Left ventricle myocardium inferior (tissue), 1 donor: ENCODE data around the gene ZCCHC7. TPM values are rescaled to one million over a fixed set of nuclear protein-coding genes. Genes with fewer than 3 reads are reported as not detected.

Source experiments
- DNase-seq: peaks from one replicate; pipeline ENCODE4 v3.0.0-alpha.2; 2020
- H3K27ac ChIP-seq: fragments of 200-600 bp; replicated peaks from 2 replicates; pipeline ENCODE4 v1.8.0; 2021
- H3K27me3 ChIP-seq: fragments of 200-600 bp; 2 replicates; pipeline ENCODE4 v1.8.0; 2021; ENCODE audit warnings: low read depth
- H3K36me3 ChIP-seq: fragments of 200-600 bp; 2 replicates; pipeline ENCODE4 v1.8.0; 2021
- H3K4me1 ChIP-seq: fragments of 200-600 bp; 2 replicates; pipeline ENCODE4 v1.8.0; 2021
- H3K4me3 ChIP-seq: fragments of 200-600 bp; 2 replicates; pipeline ENCODE4 v1.8.0; 2021; ENCODE audit warnings: mild to moderate bottlenecking, moderate library complexity
- H3K9me3 ChIP-seq: fragments of 200-600 bp; replicated peaks from 2 replicates; pipeline ENCODE4 v1.8.0; 2021
- intact Hi-C: fragments of 100-400 bp; cut with micrococcal nuclease; formaldehyde crosslinking; loops from one replicate; pipeline ENCODE4 v1.11.0; 2022
- total RNA-seq: library from RNA; stranded (reverse); fragmentation: NEBNext Ultra II Directional; extraction: Animal tissue kit (Norgen Biotek cat#: 25700); gene quantifications from one replicate; pipeline ENCODE4 v1.2.1, GENCODE V29; 2021
- TF ChIP-seq, protein P1 (sequence below): fragments of 200-600 bp; IDR thresholded peaks from 2 replicates; pipeline ENCODE4 v1.8.0; 2021; ENCODE audit warnings: antibody characterized with exemption, mild to moderate bottlenecking, borderline replicate concordance
- donor health status: DM: no; HTN: yes; CAD: no; lungs with severe emphysema.

ZCCHC7 gene
- total RNA-seq, 1 donor from 2014 or later, result 8.1 TPM

DNA sequence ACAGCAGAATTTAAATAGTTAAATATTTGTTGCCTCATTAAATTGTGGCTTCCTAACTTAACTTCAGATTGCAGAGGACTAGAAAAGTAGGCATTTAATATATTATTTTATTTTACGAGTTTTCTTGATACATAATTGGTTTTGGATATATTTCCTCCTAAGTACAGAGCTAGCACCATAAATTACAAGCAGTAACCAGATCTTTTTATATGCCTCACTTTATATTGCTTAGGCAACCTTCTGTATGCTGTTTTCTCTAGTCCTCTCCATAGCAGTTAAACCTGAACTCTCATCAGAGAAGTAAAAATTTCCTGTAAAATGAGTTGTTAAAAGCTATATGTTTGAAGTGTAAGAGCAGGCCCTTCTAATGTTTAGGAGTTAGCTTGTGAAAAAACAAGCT, 144.2 kb downstream of the ZCCHC7 start:
- Histone ChIP-seq H3K27ac (no peak overlapping the region), H3K27me3 (no peaks in the 10 kb centered on the region), H3K4me1 (no peaks in the 10 kb centered on the region), H3K4me3 (no peak overlapping the region), H3K9me3 (no peaks in the 10 kb centered on the region), H3K36me3 (no peaks in the 10 kb centered on the region)
- TF ChIP-seq, protein P1, sequence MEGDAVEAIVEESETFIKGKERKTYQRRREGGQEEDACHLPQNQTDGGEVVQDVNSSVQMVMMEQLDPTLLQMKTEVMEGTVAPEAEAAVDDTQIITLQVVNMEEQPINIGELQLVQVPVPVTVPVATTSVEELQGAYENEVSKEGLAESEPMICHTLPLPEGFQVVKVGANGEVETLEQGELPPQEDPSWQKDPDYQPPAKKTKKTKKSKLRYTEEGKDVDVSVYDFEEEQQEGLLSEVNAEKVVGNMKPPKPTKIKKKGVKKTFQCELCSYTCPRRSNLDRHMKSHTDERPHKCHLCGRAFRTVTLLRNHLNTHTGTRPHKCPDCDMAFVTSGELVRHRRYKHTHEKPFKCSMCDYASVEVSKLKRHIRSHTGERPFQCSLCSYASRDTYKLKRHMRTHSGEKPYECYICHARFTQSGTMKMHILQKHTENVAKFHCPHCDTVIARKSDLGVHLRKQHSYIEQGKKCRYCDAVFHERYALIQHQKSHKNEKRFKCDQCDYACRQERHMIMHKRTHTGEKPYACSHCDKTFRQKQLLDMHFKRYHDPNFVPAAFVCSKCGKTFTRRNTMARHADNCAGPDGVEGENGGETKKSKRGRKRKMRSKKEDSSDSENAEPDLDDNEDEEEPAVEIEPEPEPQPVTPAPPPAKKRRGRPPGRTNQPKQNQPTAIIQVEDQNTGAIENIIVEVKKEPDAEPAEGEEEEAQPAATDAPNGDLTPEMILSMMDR, result no peak
- intact Hi-C loops, result loop anchor here (10.0 kb wide), 1 partner anchor 400 kb away; no protein-coding TSS in a partner anchor
- no peak for DNase-seq

DNA sequence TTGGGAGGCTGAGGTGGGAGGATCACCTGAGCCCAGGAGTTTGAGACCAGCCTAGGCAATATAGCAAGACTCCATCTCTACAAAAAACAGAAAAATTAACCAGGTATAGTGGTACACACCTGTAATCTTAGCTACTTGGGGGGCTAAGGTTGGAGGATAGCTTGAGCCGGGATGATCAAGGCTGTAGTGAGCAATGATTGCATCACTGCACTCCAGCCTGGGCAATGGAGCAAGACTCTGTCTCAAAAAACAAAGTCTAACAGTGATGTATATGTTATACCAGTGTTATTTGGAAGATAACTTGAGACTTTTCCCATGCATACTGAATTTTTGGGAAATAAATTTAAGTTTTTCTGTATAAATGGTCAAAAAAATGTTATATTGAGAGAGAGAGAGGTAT, 146.3 kb downstream of the ZCCHC7 start:
- Histone ChIP-seq H3K4me3 (no peak overlapping the region), H3K36me3 (no peaks in the 10 kb centered on the region), H3K27ac (no peak overlapping the region), H3K4me1 (no peaks in the 10 kb centered on the region), H3K9me3 (no peaks in the 10 kb centered on the region), H3K27me3 (no peaks in the 10 kb centered on the region)
- TF ChIP-seq, protein P1, result no peak
- intact Hi-C loops, result loop anchor here (10.0 kb wide), 1 partner anchor 402 kb away; no protein-coding TSS in a partner anchor
- no peak for DNase-seq

DNA sequence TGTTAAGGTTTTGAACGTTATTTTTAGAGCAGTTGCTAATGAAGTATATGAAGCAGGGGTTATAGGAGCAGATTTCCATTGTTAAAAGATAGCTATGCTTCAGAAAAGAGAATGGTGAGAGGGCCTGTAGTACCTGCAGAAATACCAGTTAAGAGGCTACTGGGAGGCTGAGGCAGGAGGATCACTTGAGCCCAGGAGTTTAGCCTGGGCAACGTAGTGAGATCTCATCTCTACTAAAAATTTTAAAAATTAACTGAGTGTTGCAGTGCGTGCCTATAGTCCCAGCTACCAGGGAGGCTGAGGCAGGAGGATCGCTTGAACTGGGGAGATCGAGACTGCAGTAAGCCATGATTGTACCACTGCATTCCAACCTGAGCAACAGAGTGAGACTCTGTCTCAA, 148.8 kb downstream of the ZCCHC7 start:
- no peaks in the 10 kb centered on the region for H3K36me3 ChIP-seq
- H3K4me3 ChIP-seq, result no peak overlapping the region
- no peaks in the 10 kb centered on the region for H3K4me1 ChIP-seq
- no peak for DNase-seq
- TF ChIP-seq, protein P1, result no peak
- no peaks in the 10 kb centered on the region for H3K27me3 ChIP-seq
- H3K27ac ChIP-seq, result no peak overlapping the region
- intact Hi-C loops, result loop anchor here (10.0 kb wide), 1 partner anchor 404 kb away; no protein-coding TSS in a partner anchor
- H3K9me3 ChIP-seq, result peaks cover 13% of the 10 kb centered on the region

DNA sequence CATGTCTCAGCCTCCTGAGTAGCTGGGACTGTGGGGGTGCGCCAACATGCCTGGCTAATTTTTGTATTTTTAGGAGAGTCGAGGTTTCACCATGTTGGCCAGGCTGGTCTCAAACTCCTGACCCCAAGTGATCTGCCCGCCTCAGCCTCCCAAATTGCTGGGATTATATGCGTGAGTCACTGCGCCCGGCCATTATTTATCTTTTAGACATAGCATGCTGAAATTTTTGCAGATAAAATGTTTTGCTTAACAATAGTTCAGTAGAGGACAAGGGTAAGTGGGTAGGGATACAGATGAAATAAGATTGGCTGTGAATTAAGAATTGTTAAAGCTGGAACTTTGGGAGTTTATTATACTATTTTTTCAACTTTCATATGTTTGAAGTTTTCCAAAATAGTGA, 151.3 kb downstream of the ZCCHC7 start:
- H3K4me1 ChIP-seq, result no peaks in the 10 kb centered on the region
- H3K36me3 ChIP-seq, result no peaks in the 10 kb centered on the region
- H3K4me3 ChIP-seq, result no peak overlapping the region
- intact Hi-C loops, result no loop called here
- TF ChIP-seq, protein P1, result no peak
- peaks cover 13% of the 10 kb centered on the region for H3K9me3 ChIP-seq
- H3K27me3 ChIP-seq, result no peaks in the 10 kb centered on the region
- H3K27ac ChIP-seq, result no peak overlapping the region
- DNase-seq, result no peak

DNA sequence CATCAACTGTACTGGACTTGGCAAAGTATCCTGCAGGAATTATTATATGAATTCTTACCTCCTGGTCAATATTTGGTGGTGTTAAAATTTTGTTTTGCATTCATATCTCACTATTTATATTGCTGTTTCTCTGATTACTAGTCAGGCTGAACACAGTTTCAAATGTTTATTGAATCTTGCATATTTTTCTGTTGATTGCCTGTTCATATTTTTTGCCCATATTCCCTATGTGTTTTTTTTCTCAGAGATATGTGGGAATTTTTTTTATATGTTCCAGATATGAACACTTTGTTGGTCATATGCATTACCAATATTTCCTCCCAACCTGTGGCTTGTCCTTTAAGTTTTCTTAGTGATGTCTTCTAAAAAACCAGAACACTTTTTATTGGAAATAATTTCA, 153.2 kb downstream of the ZCCHC7 start:
- Histone ChIP-seq H3K4me1 (no peaks in the 10 kb centered on the region), H3K27ac (no peak overlapping the region), H3K27me3 (no peaks in the 10 kb centered on the region), H3K9me3 (peaks cover 13% of the 10 kb centered on the region), H3K4me3 (no peak overlapping the region), H3K36me3 (no peaks in the 10 kb centered on the region)
- intact Hi-C loops, result no loop called here
- no peak for DNase-seq
- TF ChIP-seq, protein P1, result no peak
